HL-60 (cell line): ENCODE data around the gene POLR2L.

Experiments used
- CTCF ChIP-seq: IDR thresholded peaks from one replicate; pipeline ENCODE4 v1.5.1; 2011; ENCODE audit warnings: low read length, control low read depth, inconsistent platforms; ENCODE audit not compliant: insufficient read depth
- GABPA ChIP-seq: IDR thresholded peaks from 2 replicates; pipeline ENCODE4 v1.6.1; 2012; ENCODE audit warnings: low read depth
- POLR2AphosphoS5 ChIP-seq: IDR thresholded peaks from 2 replicates; pipeline ENCODE4 v1.6.1; 2012; ENCODE audit warnings: low read depth
- REST ChIP-seq: IDR thresholded peaks from 2 replicates; pipeline ENCODE4 v1.6.1; 2012; ENCODE audit warnings: low read depth; ENCODE audit not compliant: insufficient replicate concordance

GRCh38 chr11:887589-887988 is 45.3 kb upstream of the POLR2L start:
- TF ChIP-seq REST, result no peak
- TF ChIP-seq POLR2AphosphoS5, result no peak
- TF ChIP-seq CTCF, result no peak
- TF ChIP-seq GABPA, result no peak
